Measurements from ENCODE around the gene NFIX.

The NFIX gene

GRCh38 chr19:13036366-13036976 is 41.2 kb downstream of the NFIX start:
- DNase-seq (ENCODE audit: low read depth in 2 of 2) = no peak

GRCh38 chr19:13037161-13037560 is 41.9 kb downstream of the NFIX start:
- DNase-seq (ENCODE audit: low read depth in 2 of 2) = no peak

GRCh38 chr19:13037731-13038130 is 42.5 kb downstream of the NFIX start:
- no peak for DNase-seq (ENCODE audit: low read depth in 2 of 2)

GRCh38 chr19:13038306-13039210 is 43.3 kb downstream of the NFIX start:
- DNase-seq (ENCODE audit: low read depth in 2 of 2) = no peak

- DNase-seq (ENCODE audit: low read depth in 2 of 2) = no peak
Measured at GRCh38 chr19:13039211-13039789, 44.0 kb downstream of the NFIX start.

- DNase-seq (ENCODE audit: low read depth in 2 of 2) = no peak
Measured at GRCh38 chr19:13040232-13040947, 45.1 kb downstream of the NFIX start.

GRCh38 chr19:13040948-13041292 is 45.6 kb downstream of the NFIX start:
- DNase-seq (ENCODE audit: low read depth in 2 of 2) = no peak

- no peak for DNase-seq (ENCODE audit: low read depth in 2 of 2)
Measured at GRCh38 chr19:13042443-13043130, 47.3 kb downstream of the NFIX start.

- DNase-seq (ENCODE audit: low read depth in 2 of 2) = no peak
Measured at GRCh38 chr19:13043285-13043684, 48.0 kb downstream of the NFIX start.

GRCh38 chr19:13044231-13044836 is 49.1 kb downstream of the NFIX start:
- DNase-seq (ENCODE audit: low read depth in 2 of 2) = peak; percentile 14 to 17

- DNase-seq (ENCODE audit: low read depth in 2 of 2) = no peak
Measured at GRCh38 chr19:13045812-13046211, 50.5 kb downstream of the NFIX start.

- no peak for DNase-seq (ENCODE audit: low read depth in 2 of 2)
Measured at GRCh38 chr19:13047374-13047773, 52.1 kb downstream of the NFIX start.

GRCh38 chr19:13050274-13050673 is 55.0 kb downstream of the NFIX start:
- DNase-seq (ENCODE audit: low read depth in 2 of 2) = no peak

- DNase-seq (ENCODE audit: low read depth in 2 of 2) = no peak
Measured at GRCh38 chr19:13051557-13052165, 56.4 kb downstream of the NFIX start.

GRCh38 chr19:13052447-13053175 is 57.3 kb downstream of the NFIX start:
- DNase-seq (ENCODE audit: low read depth in 2 of 2) = no peak

- no peak for DNase-seq (ENCODE audit: low read depth in 2 of 2)
Measured at GRCh38 chr19:13053238-13053637, 58.0 kb downstream of the NFIX start.

- no peak for DNase-seq (ENCODE audit: low read depth in 2 of 2)
Measured at GRCh38 chr19:13053761-13054625, 58.7 kb downstream of the NFIX start.

- no peak for DNase-seq (ENCODE audit: low read depth in 2 of 2)
Measured at GRCh38 chr19:13054626-13055212, 59.4 kb downstream of the NFIX start.

Measured in stimulated activated CD8-positive, alpha-beta memory T cell treated with anti-CD3 and anti-CD28 coated beads, Interleukin-2, amount 100 ng/mL, for 1 hour (primary cell).